ENCODE measurements around the gene SLC14A1. TPM values are rescaled to one million over a fixed set of nuclear protein-coding genes. Genes with fewer than 3 reads are reported as not detected.

SLC14A1 gene
- total and polyA plus RNA-seq, 2 of the 13 experiments (the other 11 are each of a cell fraction or from before 2014, with no cell fraction given), result not detected

GRCh38 chr18:45761512-45762114 is 37.6 kb downstream of the SLC14A1 start:
- Histone ChIP-seq H3K27ac (ENCODE audit: extremely low read length, insufficient read depth, low read length) (no peak overlapping the region), H4K20me1 (ENCODE audit: insufficient read depth, low read length) (no peaks in the 10 kb centered on the region), H3K4me1 (ENCODE audit: insufficient read depth, low read length) (no peaks in the 10 kb centered on the region), H3K9me3 (ENCODE audit: low read length) (no peaks in the 10 kb centered on the region), H3K4me2 (ENCODE audit: low read depth, low read length) (no peak overlapping the region), H3K79me2 (ENCODE audit: insufficient read depth, low read length) (no peaks in the 10 kb centered on the region), H3K27me3 (ENCODE audit: control insufficient read depth in 1 of 2, insufficient read depth in 2 of 2, low read length in 2 of 2) (peaks cover 0 to 2% of the 10 kb centered on the region in 2 experiments; a peak in 1 of 5 replicates), H3K36me3 (replicated peaks in 1 of 2; ENCODE audit: control insufficient read depth in 1 of 2, insufficient read depth in 2 of 2, low read length in 2 of 2) (no peaks in the 10 kb centered on the region), H2AFZ (ENCODE audit: low read length) (no peak overlapping the region), H3K4me3 (replicated peaks in 1 of 3; ENCODE audit: insufficient read depth in 1 of 3, low read depth in 2 of 3, low read length in 3 of 3) (no peak overlapping the region), H3K9ac (ENCODE audit: insufficient read depth, low read depth, low read length) (no peak overlapping the region)
- no peak for ATAC-seq
- 11% methylated on average over 6 of the region's 6 CpGs for WGBS (ENCODE audit: low lambda C conversion rate)
- in situ Hi-C loops (cut with HindIII; ENCODE audit: extremely low pct_ligation_motif_present, low pct_unique_long_range_greater_than_20kb) (no loop called here), intact Hi-C loops (cut with micrococcal nuclease; ENCODE audit: unreplicated experiment) (no loop called here)
- no TSS peak for BruUV-seq (replicated peaks)
- ChIA-PET CTCF (ENCODE audit: low intra/inter-chr PET ratio, low total read pairs) (no interaction called here), POLR2A (no interaction called here)
- TF ChIP-seq ZNF674 (CRISPR knock-in tag; IDR thresholded peaks at IDR 0.05; ENCODE audit: low read depth) (no peak), ZNF224 (CRISPR knock-in tag; IDR thresholded peaks at IDR 0.05) (no peak), FOXP1 (IDR thresholded peaks at IDR 0.05) (no peak), FOXP1 (CRISPR knock-in tag; IDR thresholded peaks at IDR 0.05) (no peak), NR0B2 (CRISPR knock-in tag; IDR thresholded peaks at IDR 0.05) (no peak)
- DNase-seq (ENCODE audit: low spot score), result no peak
- no peak for FAIRE-seq

GRCh38 chr18:45764000-45764686 is 40.2 kb downstream of the SLC14A1 start:
- H3K27me3 ChIP-seq (ENCODE audit: control insufficient read depth in 1 of 2, insufficient read depth in 2 of 2, low read length in 2 of 2), result peaks cover 0 to 2% of the 10 kb centered on the region in 2 experiments; a peak in 1 of 5 replicates
- no TSS peak for BruUV-seq (replicated peaks)
- no peak for FAIRE-seq
- H3K27ac ChIP-seq (ENCODE audit: extremely low read length, insufficient read depth, low read length), result no peak overlapping the region
- no peak for DNase-seq (ENCODE audit: low spot score)
- WGBS (ENCODE audit: low lambda C conversion rate), result 41% methylated on average over 2 of the region's 3 CpGs
- no peak overlapping the region for H3K4me2 ChIP-seq (ENCODE audit: low read depth, low read length)
- TF ChIP-seq MTF1 (CRISPR knock-in tag; IDR thresholded peaks at IDR 0.05), result no peak
- TF ChIP-seq NCOA2 (CRISPR knock-in tag; IDR thresholded peaks at IDR 0.05), result no peak
- no peak for TF ChIP-seq GMEB2 (CRISPR knock-in tag; IDR thresholded peaks at IDR 0.05; ENCODE audit: low read depth)
- TF ChIP-seq ZNF597 (CRISPR knock-in tag; IDR thresholded peaks at IDR 0.05), result no peak
- H3K4me3 ChIP-seq (replicated peaks in 1 of 3; ENCODE audit: insufficient read depth in 1 of 3, low read depth in 2 of 3, low read length in 3 of 3), result no peak overlapping the region
- no peak overlapping the region for H3K9ac ChIP-seq (ENCODE audit: insufficient read depth, low read depth, low read length)
- ChIA-PET POLR2A (no interaction called here), CTCF (ENCODE audit: low intra/inter-chr PET ratio, low total read pairs) (no interaction called here)
- H3K36me3 ChIP-seq (replicated peaks in 1 of 2; ENCODE audit: control insufficient read depth in 1 of 2, insufficient read depth in 2 of 2, low read length in 2 of 2), result no peaks in the 10 kb centered on the region
- H3K4me1 ChIP-seq (ENCODE audit: insufficient read depth, low read length), result no peaks in the 10 kb centered on the region
- no peak for ATAC-seq
- in situ Hi-C loops (cut with HindIII; ENCODE audit: extremely low pct_ligation_motif_present, low pct_unique_long_range_greater_than_20kb) (no loop called here), intact Hi-C loops (cut with micrococcal nuclease; ENCODE audit: unreplicated experiment) (no loop called here)
- no peaks in the 10 kb centered on the region for H3K9me3 ChIP-seq (ENCODE audit: low read length)
- H3K79me2 ChIP-seq (ENCODE audit: insufficient read depth, low read length), result no peaks in the 10 kb centered on the region
- H4K20me1 ChIP-seq (ENCODE audit: insufficient read depth, low read length), result no peaks in the 10 kb centered on the region
- H2AFZ ChIP-seq (ENCODE audit: low read length), result no peak overlapping the region

Measured in HepG2 (cell line).